Measurements from ENCODE around the gene COQ8B. TPM values are rescaled to one million over a fixed set of nuclear protein-coding genes. Genes with fewer than 3 reads are reported as not detected.

COQ8B gene
- total RNA-seq, 6 donors from 2014 or later, result 46.2 to 142 (median 65.4) TPM

GRCh38 chr19:40754611-40755247 is 38.0 kb upstream of the COQ8B start:
- Histone ChIP-seq H3K36me3 (peaks cover 9 to 44% (median 25%) of the 10 kb centered on the region in 4 donors), H3K27me3 (no peaks in the 10 kb centered on the region), H3K9me3 (no peaks in the 10 kb centered on the region), H3K4me3 (peak overlapping the region in 2 of 4 donors; percentile 17 to 29), H3K27ac (peak overlapping the region; percentile 37 to 73 (median 51)), H3K4me1 (peaks cover 51 to 60% (median 54%) of the 10 kb centered on the region in 4 donors)
- ATAC-seq (ENCODE audit: low FRiP score in 2 of 2) (no peak), DNase-seq (peak in 1 of 2 donors; percentile 42)
- WGBS, 2 donors, result 58 to 66% methylated on average over 9 of the region's 9 CpGs
- TF ChIP-seq EP300 (IDR thresholded peaks at IDR 0.05) (no peak), CTCF (IDR thresholded peaks at IDR 0.05) (no peak), POLR2A (IDR thresholded peaks at IDR 0.05) (no peak), POLR2AphosphoS5 (IDR thresholded peaks at IDR 0.05) (no peak)

- DNase-seq (no peak), ATAC-seq (ENCODE audit: low FRiP score in 2 of 2) (no peak)
- no peak for TF ChIP-seq POLR2AphosphoS5 (IDR thresholded peaks at IDR 0.05)
- TF ChIP-seq EP300 (IDR thresholded peaks at IDR 0.05), result no peak
- no peak for TF ChIP-seq POLR2A (IDR thresholded peaks at IDR 0.05)
- no peak for TF ChIP-seq CTCF (IDR thresholded peaks at IDR 0.05)
- Histone ChIP-seq H3K4me3 (peak overlapping the region; percentile 60 to 84 (median 74)), H3K36me3 (peaks cover 0 to 20% (median 3%) of the 10 kb centered on the region in 4 donors), H3K4me1 (peaks cover 64 to 82% (median 70%) of the 10 kb centered on the region in 4 donors), H3K9me3 (no peaks in the 10 kb centered on the region), H3K27ac (peak overlapping the region; percentile 87 to 96 (median 90)), H3K27me3 (no peaks in the 10 kb centered on the region)
- WGBS, 2 donors, result 74 to 76% methylated on average over 12 of the region's 12 CpGs
Measured at GRCh38 chr19:40752257-40752781, 35.6 kb upstream of the COQ8B start.

- 1 to 3% methylated on average over 14 to 46 of the region's 46 CpGs for WGBS, 2 donors
- peak within 1 kb of the TSS; percentile 60 to 84 (median 74) for H3K4me3 ChIP-seq
- ATAC-seq (ENCODE audit: low FRiP score in 2 of 2), result peak; percentile 93 to 95
- DNase-seq, result peak; percentile 97
- peak within 1 kb of the TSS; percentile 90 to 96 (median 93) for H3K27ac ChIP-seq
- peaks cover 52 to 69% (median 59%) of the 10 kb centered on the region in 4 donors for H3K4me1 ChIP-seq
- no peaks in the 10 kb centered on the region for H3K27me3 ChIP-seq
- peaks cover 0 to 9% (median 0%) of the 10 kb centered on the region in 4 donors for H3K36me3 ChIP-seq
- no peaks in the 10 kb centered on the region for H3K9me3 ChIP-seq
- peak in 3 of 4 donors; percentile 65 to 89 (median 69) for TF ChIP-seq POLR2A (IDR thresholded peaks at IDR 0.05)
- TF ChIP-seq EP300 (IDR thresholded peaks at IDR 0.05), result peak in 1 of 4 donors; percentile 38
- TF ChIP-seq POLR2AphosphoS5 (IDR thresholded peaks at IDR 0.05), result peak; percentile 71 to 90
- TF ChIP-seq CTCF (IDR thresholded peaks at IDR 0.05), result peak in 1 of 6 experiments; percentile 9
Measured at GRCh38 chr19:40750874-40751537, 34.3 kb upstream of the COQ8B start, which contains the start of gene SNRPA. Gene SNRPA, plus strand, starts transcription at chr19:40751203. Its CDS starts 206 bp downstream, at chr19:40751409.

- Histone ChIP-seq H3K9me3 (no peaks in the 10 kb centered on the region), H3K36me3 (peaks cover 0 to 3% (median 0%) of the 10 kb centered on the region in 4 donors), H3K4me3 (peak within 1 kb of the TSS; percentile 60 to 84 (median 74)), H3K27me3 (no peaks in the 10 kb centered on the region), H3K27ac (peak within 1 kb of the TSS; percentile 90 to 96 (median 93)), H3K4me1 (peaks cover 48 to 69% (median 57%) of the 10 kb centered on the region in 4 donors)
- DNase-seq (peak in 1 of 2 donors; percentile 100), ATAC-seq (ENCODE audit: low FRiP score in 2 of 2) (peak; percentile 97 to 98)
- TF ChIP-seq POLR2A (IDR thresholded peaks at IDR 0.05) (peak in 2 of 4 donors; percentile 82 to 84), EP300 (IDR thresholded peaks at IDR 0.05) (peak in 2 of 4 donors; percentile 12 to 59), CTCF (IDR thresholded peaks at IDR 0.05) (no peak), POLR2AphosphoS5 (IDR thresholded peaks at IDR 0.05) (peak; percentile 87 to 88)
- 0% methylated on average over 12 to 43 of the region's 43 CpGs for WGBS, 2 donors
Measured at GRCh38 chr19:40750058-40750873, 33.6 kb upstream of the COQ8B start, which contains the start of gene ACTMAP. Gene ACTMAP, minus strand, starts transcription at chr19:40750477. Its CDS starts 674 bp downstream, at chr19:40749803.

Measured in upper lobe of left lung (tissue), 6 donors.